Stimulated activated CD8-positive, alpha-beta memory T cell treated with anti-CD3 and anti-CD28 coated beads, Interleukin-2, amount 100 ng/mL, for 1 hour (primary cell): ENCODE measurements around the gene UGGT2.
"Not testable (repeated sequence)": the region's sequence is repeated elsewhere in the genome, so short reads cannot be mapped to it uniquely, and the experiment has no call there.

ENCODE experiments used
- DNase-seq, 2 donors: peaks; one replicate each; pipeline ENCODE4 v3.0.0-alpha.2; 2020; ENCODE audit warnings: low read depth in 2 of 2

UGGT2 gene

DNA sequence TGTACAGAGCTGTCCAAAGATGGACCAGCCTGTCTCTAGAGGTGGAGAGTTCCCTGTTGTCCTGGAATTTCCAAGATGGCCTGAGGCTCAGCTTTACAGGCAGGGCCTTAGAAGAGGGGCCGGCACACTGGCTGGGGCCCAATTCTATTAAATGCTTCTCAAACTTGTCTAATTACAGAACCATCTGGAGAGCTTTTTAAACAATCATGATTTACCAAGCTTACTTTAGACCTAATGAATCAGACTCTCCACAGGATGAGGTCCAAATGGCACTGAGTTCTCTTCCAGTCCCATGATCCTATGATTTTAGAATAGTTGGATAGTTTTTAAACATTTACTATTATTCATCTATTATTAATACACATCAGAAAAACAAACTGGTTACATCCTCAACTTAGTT lies 252.8 kb downstream of the UGGT2 start:
- DNase-seq, result no peak

DNA sequence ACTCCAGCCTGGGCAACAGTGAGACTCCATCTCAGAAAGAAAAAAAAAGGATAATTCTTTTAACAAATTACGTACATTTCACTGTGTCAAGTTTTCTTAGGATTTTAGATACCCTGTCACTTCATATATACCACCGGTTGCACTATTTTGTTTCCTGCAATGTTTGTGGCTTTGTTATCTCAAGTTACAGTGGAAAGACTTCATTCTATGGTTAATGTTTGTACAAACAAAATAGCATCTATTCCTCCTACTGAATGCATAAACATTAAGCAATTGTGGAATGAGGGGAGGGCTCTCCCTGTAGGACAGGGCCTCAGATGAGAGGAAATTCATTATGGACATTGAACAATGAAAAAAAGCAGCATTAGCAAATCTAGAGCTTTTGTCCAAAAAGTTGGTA lies 256.2 kb downstream of the UGGT2 start:
- DNase-seq, result no peak

DNA sequence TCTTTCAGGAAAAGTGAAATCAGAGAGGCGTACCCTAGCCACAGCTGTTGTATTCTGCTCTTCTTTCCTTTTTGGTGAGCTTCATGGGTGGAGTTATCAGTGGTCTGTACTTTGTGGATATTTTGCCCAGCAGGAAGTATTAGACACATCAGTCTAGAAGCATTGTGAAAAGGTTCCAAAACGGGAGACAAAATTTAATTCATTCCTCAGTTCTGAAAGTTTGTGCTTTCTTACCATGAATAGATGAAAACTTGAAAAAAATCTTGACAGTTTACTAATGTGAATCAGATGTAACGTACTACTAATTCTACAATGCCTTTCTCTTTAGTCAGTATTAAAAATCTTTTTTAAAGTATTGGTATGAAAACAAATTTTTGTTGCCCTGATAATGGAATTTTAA lies 259.4 kb downstream of the UGGT2 start:
- no peak for DNase-seq

DNA sequence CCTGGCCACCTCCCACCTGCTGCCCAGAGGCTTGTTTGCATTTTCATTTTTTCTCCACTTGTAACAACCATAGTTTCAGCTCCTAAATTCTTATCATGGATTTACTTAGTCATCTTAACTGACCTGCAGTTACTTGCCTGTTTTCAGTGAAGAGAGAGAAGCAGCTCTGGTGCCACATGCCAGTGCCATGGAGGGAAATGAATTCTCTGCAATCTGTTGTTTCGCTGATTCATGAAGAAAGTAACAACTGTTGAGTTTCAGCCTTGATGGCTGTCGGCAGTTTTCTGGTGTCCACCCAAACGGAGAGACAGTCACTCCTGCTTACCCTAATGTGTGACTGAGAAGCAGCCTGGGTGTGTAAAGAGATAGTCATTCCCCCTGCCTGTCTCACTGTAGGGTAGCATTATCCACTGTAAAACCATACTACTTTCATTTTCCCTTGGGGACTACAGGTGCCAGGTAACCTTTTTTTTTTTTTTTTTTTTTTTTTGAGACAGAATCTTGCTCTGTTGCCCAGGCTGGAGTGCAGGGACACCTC lies 260.1 kb downstream of the UGGT2 start:
- no peak for DNase-seq

GRCh38 chr13:95791084-95791722 lies 262.0 kb downstream of the UGGT2 start:
- DNase-seq, result no peak

DNA sequence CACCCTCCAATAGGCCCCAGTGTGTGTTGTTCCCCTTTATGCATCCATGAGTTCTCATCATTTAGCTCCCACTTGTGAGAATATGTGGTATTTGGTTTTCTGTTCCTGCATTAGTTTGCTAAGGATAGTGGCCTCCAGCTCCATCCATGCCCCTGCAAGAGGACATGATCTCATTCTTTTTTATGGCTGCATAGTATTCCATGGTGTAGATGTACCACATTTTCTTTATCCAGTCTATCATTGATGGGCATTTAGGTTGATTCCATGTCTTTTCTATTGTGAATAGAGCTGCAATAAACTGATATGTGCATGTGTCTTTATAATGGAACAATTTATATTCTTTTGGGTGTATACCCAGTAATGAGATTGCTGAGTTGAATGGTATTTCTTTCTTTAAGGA lies 263.9 kb downstream of the UGGT2 start:
- not testable (repeated sequence) for DNase-seq

GRCh38 chr13:95788100-95788463 lies 265.1 kb downstream of the UGGT2 start:
- no peak for DNase-seq

DNA sequence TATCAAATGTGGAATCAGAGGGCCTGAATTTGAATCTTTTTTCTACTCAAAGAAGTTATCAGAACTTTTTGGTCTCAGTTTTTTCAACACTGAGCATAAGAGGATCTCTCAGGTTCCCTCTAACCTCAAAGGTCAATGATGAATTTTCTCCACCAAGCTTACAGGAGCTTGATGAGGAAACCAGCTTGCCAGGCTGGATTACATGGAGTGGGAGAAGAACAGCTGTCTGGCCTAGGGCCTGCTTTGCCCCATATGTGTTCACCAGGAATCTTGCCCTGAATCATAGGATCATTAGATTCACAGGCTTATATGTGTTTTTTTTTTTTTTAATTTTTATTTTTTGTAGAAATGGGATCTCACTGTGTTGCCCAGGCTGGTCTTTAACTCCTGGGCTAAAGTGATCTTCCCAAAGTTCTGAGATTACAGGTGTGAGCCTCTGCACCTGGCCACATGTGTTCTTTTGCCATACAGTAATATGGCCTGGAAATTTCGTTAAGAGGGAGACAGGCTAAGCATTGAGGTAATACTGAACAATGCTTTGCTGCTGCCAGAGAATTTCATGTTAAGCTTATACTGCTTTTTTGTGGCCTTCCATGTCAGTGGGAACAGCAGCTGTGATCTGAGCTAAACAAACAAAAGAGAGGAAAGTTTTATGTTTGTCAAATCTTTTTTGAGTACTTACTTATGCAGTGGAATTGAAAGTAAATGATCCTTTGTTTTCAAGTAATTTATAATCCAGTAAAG lies 265.7 kb downstream of the UGGT2 start:
- no peak for DNase-seq

DNA sequence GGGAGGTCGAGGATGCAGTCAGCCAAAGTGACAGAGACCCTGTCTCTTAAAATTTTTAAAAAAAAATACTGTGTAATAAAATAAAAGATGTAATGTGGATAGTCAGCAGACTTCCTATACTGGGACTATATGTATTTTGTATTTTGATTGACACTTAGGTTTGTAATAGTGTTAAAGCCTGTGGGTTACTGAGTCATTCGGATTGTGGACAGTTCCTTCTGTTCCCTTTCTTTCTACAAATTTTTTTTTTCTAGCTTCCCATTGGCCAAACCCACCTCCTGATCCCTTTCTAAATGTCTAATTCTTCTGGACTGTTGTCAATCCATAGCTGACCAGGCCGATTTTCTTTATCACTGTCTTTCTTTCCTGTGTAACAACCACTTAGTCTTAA lies 268.3 kb downstream of the UGGT2 start:
- no peak for DNase-seq

DNA sequence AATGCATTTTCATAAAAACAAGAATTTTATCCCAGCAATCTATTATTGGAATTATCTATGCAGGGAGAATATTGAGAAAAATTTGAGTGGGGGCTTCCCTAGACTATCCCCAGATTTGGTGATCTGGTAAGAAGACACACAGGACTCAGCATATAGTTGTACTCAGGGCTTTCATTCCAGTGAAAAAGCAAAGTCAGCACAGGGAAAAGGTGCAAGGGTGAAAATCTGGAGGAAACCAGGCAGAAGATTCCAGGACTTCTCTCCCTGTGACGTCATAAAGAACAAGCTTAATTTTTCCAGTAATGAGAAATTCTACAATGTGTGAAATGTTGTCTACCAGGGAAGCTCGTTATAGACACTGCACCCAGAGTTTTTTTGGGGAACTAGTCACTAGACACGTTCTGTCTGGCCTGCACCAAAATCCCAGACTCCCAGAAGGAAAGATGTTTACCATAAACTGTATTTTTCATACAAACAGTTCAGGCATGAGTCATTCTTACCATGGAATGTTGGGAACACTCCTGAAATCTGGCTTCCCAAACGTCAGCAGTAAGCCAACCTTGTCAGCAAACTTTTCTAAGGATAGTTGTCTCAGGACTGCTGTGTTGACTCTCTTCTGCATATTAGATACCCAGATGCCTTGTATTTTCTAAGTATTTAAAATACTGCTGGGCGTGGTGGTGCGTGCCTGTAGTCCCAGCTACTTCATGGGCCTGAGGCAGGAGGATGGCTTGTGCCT lies 268.9 kb downstream of the UGGT2 start:
- no peak for DNase-seq

GRCh38 chr13:95783747-95784146 lies 269.5 kb downstream of the UGGT2 start:
- no peak for DNase-seq

DNA sequence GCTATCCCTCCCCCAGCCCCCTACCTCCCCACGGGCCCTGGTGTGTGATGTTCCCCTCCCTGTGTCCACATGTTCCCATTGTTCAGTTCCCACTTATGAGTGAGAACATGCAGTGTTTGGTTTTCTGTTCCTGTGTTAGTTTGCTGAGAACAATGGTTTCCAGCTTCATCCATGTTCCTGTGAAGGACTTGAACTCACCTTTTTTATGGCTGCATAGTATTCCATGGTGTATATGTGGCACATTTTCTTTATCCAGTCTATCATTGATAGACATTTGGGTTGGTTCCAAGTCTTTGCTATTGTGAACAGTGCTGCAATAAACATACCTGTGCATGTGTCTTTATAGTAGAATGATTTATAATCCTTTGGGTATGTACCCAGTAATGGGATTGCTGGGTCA lies 271.3 kb downstream of the UGGT2 start:
- not testable (repeated sequence) for DNase-seq

DNA sequence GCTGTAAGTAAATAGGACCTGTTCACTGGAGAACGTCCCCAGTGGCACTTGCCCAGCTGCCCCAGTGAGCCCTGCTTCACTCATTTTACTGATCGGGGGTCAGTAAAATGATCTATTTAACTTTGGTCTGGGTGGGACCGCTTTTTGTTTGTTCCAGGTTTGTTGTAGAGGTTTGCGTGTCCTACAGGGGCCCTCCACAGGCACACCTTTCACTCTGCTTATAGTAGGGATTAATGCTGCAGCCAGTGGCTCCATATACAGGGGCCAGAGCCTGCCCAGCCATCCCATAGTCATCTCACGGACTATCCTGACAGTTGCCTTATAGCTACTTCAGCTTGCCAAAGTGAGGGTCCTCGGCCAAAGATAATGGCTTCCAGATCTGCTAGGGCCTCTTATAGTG lies 272.2 kb downstream of the UGGT2 start:
- DNase-seq, result no peak

DNA sequence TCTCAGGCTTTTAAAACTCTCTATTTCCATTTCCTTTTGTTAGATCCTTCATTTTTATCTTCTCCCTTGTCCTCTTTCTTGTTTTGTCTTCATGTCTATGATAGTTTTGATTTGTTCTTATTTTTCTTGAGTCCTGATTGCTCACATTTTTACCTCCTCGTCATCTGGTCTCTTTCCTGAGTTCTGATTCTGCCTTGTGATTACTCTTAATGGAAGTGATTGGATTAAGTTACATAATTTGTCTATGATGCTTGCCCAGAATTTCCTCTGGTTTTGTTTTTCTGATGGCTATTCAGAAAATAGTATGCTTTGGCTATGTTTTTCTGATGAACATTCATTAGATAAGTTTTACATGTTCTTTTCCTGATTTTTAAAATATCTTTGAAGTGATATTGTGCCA lies 273.7 kb downstream of the UGGT2 start:
- DNase-seq, result no peak

- no peak for DNase-seq
These were observed 281.3 kb downstream of the UGGT2 start for GRCh38 chr13:95771905-95772304.

GRCh38 chr13:95763601-95764000 lies 289.6 kb downstream of the UGGT2 start:
- no peak for DNase-seq

DNA sequence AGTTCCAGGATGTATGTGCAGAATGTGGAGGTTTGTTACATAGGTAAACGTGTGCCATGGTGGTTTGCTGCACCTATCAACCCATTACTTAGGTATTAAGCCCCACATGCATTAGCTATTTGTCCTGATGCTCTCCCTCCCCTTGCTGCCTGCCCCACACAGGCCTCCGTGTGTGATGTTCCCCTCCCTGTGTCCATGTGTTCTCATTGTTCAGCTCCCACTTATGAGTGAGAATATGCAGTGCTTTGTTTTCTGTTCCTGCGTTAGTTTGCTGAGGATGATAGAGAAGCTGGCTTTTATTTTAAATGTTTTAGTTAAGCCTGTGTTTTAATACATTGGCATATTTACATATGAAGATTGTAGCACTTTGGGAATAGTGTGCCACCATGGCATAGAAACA lies 290.6 kb downstream of the UGGT2 start:
- not testable (repeated sequence) for DNase-seq

- no peak for DNase-seq
These were observed 297.1 kb downstream of the UGGT2 start for GRCh38 chr13:95756072-95756471.

DNA sequence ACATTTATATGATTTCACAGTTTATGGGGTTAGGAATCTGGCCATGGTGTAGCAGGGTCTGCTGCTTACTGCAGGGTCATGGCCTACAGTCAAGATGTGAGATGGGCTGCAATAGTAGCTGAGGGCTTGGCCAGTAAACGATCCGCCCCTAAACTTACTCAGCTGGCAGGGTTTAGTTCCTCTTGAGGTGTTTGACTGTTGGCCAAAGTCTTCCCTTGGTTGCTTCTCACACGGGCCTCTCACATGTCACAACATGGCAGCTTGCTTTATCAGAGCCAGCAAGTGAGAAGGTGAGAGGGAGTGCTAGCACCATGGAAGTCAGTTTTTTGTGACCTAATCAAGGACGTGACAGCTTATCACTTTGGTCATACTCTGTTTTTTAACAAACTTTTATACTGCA lies 299.1 kb downstream of the UGGT2 start:
- DNase-seq, result no peak

DNA sequence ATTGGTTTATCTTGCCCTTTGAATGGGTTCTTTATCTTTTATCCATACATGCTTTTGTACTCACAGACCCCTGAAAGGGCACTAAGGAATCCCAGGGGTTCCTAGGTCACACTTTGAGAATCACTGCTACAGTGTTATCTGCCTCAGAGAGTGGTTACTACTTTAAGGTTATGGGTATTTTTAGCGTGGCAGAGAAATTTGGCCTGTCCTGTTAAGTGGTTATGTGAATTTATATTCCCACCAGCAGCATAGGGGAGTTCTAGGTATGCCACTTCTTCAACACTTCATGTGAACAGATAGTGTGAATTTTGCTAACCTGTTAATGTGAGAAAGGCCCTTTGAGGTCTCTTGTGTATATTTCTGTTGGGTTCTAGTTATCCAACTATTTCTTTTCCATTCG lies 300.5 kb downstream of the UGGT2 start:
- no peak for DNase-seq
